ENCODE results near the gene EGFL6.

GRCh38 chrX:13607331-13607995, 38.1 kb downstream of the EGFL6 start:
- TF ChIP-seq CTCF (IDR thresholded peaks at IDR 0.05; ENCODE audit: low read depth, low read length) (no peak), POLR2A (IDR thresholded peaks at IDR 0.05; ENCODE audit: extremely low read depth, insufficient read length) (no peak), MYC (IDR thresholded peaks at IDR 0.05; ENCODE audit: low read depth, low read length) (no peak)
